22Rv1 (cell line): ENCODE measurements around the gene ECD.

Experiments
- CTCF ChIP-seq: fragments of 450-650 bp; IDR thresholded peaks from 2 replicates; pipeline ENCODE4 v1.5.1; 2017; ENCODE audit warnings: mild to moderate bottlenecking
- ZFX ChIP-seq: fragments of 450-650 bp; IDR thresholded peaks from 2 replicates; pipeline ENCODE4 v1.6.1; 2017; ENCODE audit warnings: antibody characterized with exemption, borderline replicate concordance

- TF ChIP-seq CTCF (no peak), ZFX (no peak)
These were observed 72.3 kb downstream of the ECD start for GRCh38 chr10:73095481-73096021.
